ENCODE data around the gene ZNF44.
"Not testable (repeated sequence)": the region's sequence is repeated elsewhere in the genome, so short reads cannot be mapped to it uniquely, and the experiment has no call there.

Gene ZNF44

GRCh38 chr19:12294249-12295158, at the start of gene ZNF44:
ZNF44 (minus strand) TSS chr19:12294883; CDS start chr19:12294694, 189 bp downstream.
- DNase-seq, result peak; percentile 96 to 97

GRCh38 chr19:12333162-12334159, 38.8 kb upstream of the ZNF44 start, which contains the start of gene ZNF563:
ZNF563 (minus strand) TSS chr19:12333633; CDS start chr19:12333482, 151 bp downstream.
- peak; percentile 96 to 97 for DNase-seq

- peak; percentile 50 to 71 for DNase-seq
These were observed 36.7 kb upstream of the ZNF44 start for GRCh38 chr19:12331211-12331941.

GRCh38 chr19:12330340-12330739, 35.7 kb upstream of the ZNF44 start:
- DNase-seq, result no peak

GRCh38 chr19:12325690-12326089, 31.0 kb upstream of the ZNF44 start:
- DNase-seq, result no peak

GRCh38 chr19:12318782-12319413, 24.2 kb upstream of the ZNF44 start:
- DNase-seq, result no peak

GRCh38 chr19:12314553-12314952, 19.9 kb upstream of the ZNF44 start:
- no peak for DNase-seq

GRCh38 chr19:12308891-12309290, 14.2 kb upstream of the ZNF44 start:
- DNase-seq, result not testable (repeated sequence)

GRCh38 chr19:12295191-12295590, 508 bp upstream of the ZNF44 start:
- no peak for DNase-seq

GRCh38 chr19:12293777-12294248, 870 bp downstream of the ZNF44 start:
- DNase-seq, result peak; percentile 60 to 75

- DNase-seq, result no peak
These were observed 5.0 kb downstream of the ZNF44 start for GRCh38 chr19:12289790-12290065.

- no peak for DNase-seq
These were observed 6.7 kb downstream of the ZNF44 start for GRCh38 chr19:12287958-12288500.

- DNase-seq, result no peak
These were observed 10.1 kb downstream of the ZNF44 start for GRCh38 chr19:12284631-12285030.

GRCh38 chr19:12284226-12284625, 10.5 kb downstream of the ZNF44 start:
- DNase-seq, result no peak

GRCh38 chr19:12278713-12279112, 16.0 kb downstream of the ZNF44 start:
- no peak for DNase-seq

- DNase-seq, result no peak
These were observed 21.4 kb downstream of the ZNF44 start for GRCh38 chr19:12272980-12273901.

GRCh38 chr19:12272386-12272785, 22.3 kb downstream of the ZNF44 start:
- no peak for DNase-seq

GRCh38 chr19:12270854-12271253, 23.8 kb downstream of the ZNF44 start:
- DNase-seq, result no peak

GRCh38 chr19:12265921-12266704, 28.6 kb downstream of the ZNF44 start:
- DNase-seq, result no peak

- no peak for DNase-seq
These were observed 33.1 kb downstream of the ZNF44 start for GRCh38 chr19:12261554-12261953.
